A549 treated with RU486 at 1 μM for 4 hours (cell line): ENCODE measurements around the gene CAMKK2. TPM values are rescaled to one million over a fixed set of nuclear protein-coding genes. Genes with fewer than 3 reads are reported as not detected.

Source experiments
- total RNA-seq: library from RNA; stranded (reverse); fragments of 200-300 nt; extraction: Qiagen RNA extraction; gene quantifications from 5 replicates; pipeline ENCODE4 v1.2.3, GENCODE V29; 2022; ENCODE audit warnings: low read depth

Gene CAMKK2
- 17.3 to 27.3 TPM (median 25.2 TPM) in 5 replicates for total RNA-seq

GRCh38 chr12:121296618-121297434 is at the start of gene CAMKK2:
Gene CAMKK2 (minus strand): TSS chr12:121296709. CDS start chr12:121274526, 22,183 bp downstream.

DNA sequence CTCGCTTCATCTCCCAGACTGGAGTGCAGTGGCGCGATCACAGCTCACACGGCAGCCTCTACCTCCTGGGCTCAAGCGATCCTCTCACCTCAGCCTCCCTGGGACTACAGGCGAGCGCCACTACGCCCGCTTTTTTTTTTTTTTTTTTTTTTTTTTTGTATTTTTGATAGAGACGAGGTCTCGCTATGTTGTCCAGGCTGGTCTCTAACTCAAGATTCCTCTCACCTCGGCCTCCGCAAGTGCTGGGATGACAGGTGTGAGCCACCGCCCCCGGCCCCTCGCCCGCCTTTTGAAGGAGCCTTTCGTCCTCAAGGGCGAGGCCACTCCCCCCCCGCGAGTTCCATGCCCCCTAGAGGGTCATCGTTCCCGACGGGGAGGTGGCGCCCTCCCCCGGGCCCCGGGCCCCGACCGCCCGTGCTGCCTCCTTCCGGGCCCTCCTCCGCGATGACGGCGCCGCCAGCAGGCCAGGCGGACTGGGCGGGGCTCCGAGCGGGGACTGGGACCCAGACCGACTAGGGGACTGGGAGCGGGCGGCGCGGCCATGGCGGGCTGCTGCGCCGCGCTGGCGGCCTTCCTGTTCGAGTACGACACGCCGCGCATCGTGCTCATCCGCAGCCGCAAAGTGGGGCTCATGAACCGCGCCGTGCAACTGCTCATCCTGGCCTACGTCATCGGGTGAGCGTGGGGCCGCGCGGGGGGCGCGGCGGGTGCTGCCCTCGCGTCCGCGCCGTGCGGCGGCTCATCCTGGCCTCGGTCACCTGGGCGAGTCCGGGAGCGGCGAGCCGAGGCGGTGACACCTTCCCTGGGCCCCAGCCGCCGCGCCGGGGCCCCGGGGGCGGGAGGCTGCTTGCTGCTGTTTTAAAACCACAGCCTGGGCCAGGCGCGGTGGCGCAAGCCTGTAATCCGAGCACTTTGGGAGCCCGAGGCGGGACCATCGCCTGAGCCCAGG is 86.6 kb downstream of the CAMKK2 start, which contains the start of gene P2RX4:
TSS of gene P2RX4 (plus strand) at position 506 of the 949 bp plus-strand sequence. CDS start at position 542, 36 bp downstream.

Other genes starting within 250 kb of the CAMKK2 start
- gene P2RX7, start 163.8 kb downstream of the CAMKK2 start, total RNA-seq, result not detected in 5 replicates
- gene P2RX4, start 86.6 kb downstream of the CAMKK2 start, total RNA-seq, result 17.1 to 24.6 TPM (median 20.8 TPM) in 5 replicates
- 86.8 to 97.0 TPM (median 93.5 TPM) in 5 replicates for gene ANAPC5, start 55.7 kb upstream of the CAMKK2 start, total RNA-seq
- 34.0 to 39.0 TPM (median 37.0 TPM) in 5 replicates for gene RNF34, start 103.4 kb upstream of the CAMKK2 start, total RNA-seq